ENCODE data around the gene TIAM1.
"Not testable (repeated sequence)": the region's sequence is repeated elsewhere in the genome, so short reads cannot be mapped to it uniquely, and the experiment has no call there.

The TIAM1 gene

GRCh38 chr21:31232344-31232743, 111.7 kb downstream of the TIAM1 start:
- Histone ChIP-seq H3K4me3 (ENCODE audit: low read depth, low read length) (no peak overlapping the region), H2AFZ (no peak overlapping the region), H3K9me3 (ENCODE audit: control insufficient read depth, low read length) (no peaks in the 10 kb centered on the region), H3K79me2 (no peaks in the 10 kb centered on the region), H3K36me3 (ENCODE audit: control insufficient read depth, insufficient read depth, low read length) (no peaks in the 10 kb centered on the region), H3K27ac (no peak overlapping the region), H3K4me2 (ENCODE audit: low read length) (no peak overlapping the region), H3K9ac (no peak overlapping the region), H3K27me3 (ENCODE audit: control insufficient read depth, insufficient read depth, low read length) (no peaks in the 10 kb centered on the region), H3K4me1 (no peaks in the 10 kb centered on the region)
- TF ChIP-seq, protein P1, sequence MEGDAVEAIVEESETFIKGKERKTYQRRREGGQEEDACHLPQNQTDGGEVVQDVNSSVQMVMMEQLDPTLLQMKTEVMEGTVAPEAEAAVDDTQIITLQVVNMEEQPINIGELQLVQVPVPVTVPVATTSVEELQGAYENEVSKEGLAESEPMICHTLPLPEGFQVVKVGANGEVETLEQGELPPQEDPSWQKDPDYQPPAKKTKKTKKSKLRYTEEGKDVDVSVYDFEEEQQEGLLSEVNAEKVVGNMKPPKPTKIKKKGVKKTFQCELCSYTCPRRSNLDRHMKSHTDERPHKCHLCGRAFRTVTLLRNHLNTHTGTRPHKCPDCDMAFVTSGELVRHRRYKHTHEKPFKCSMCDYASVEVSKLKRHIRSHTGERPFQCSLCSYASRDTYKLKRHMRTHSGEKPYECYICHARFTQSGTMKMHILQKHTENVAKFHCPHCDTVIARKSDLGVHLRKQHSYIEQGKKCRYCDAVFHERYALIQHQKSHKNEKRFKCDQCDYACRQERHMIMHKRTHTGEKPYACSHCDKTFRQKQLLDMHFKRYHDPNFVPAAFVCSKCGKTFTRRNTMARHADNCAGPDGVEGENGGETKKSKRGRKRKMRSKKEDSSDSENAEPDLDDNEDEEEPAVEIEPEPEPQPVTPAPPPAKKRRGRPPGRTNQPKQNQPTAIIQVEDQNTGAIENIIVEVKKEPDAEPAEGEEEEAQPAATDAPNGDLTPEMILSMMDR (IDR thresholded peaks at IDR 0.05): no peak

GRCh38 chr21:31230937-31231336, 113.1 kb downstream of the TIAM1 start:
- H2AFZ ChIP-seq: no peak overlapping the region
- no peak overlapping the region for H3K27ac ChIP-seq
- H3K27me3 ChIP-seq (ENCODE audit: control insufficient read depth, insufficient read depth, low read length): no peaks in the 10 kb centered on the region
- no peaks in the 10 kb centered on the region for H3K4me1 ChIP-seq
- no peaks in the 10 kb centered on the region for H3K36me3 ChIP-seq (ENCODE audit: control insufficient read depth, insufficient read depth, low read length)
- no peaks in the 10 kb centered on the region for H3K9me3 ChIP-seq (ENCODE audit: control insufficient read depth, low read length)
- no peak overlapping the region for H3K9ac ChIP-seq
- TF ChIP-seq, protein P1 (IDR thresholded peaks at IDR 0.05): no peak
- no peak overlapping the region for H3K4me3 ChIP-seq (ENCODE audit: low read depth, low read length)
- H3K4me2 ChIP-seq (ENCODE audit: low read length): no peak overlapping the region
- H3K79me2 ChIP-seq: no peaks in the 10 kb centered on the region

DNA sequence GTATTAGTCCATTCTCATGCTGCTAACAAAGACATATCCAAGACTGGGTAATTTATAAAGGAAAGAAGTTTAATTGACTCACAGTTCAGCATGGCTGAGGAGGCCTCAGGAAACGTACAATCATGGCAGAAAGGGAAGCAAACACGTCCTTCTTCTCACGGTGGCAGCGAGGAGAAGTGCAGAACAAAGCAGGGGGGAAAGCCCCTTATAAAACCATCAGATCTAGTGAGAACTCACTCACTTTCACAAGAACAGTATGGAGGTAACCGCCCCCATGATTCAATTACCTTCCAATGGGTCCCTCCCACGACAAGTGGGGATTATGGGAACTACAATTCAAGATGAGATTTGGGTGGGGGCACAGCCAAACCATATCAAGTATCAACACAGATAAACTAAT, 115.3 kb downstream of the TIAM1 start:
- not testable (repeated sequence) for H3K36me3 ChIP-seq (ENCODE audit: control insufficient read depth, insufficient read depth, low read length); H3K9ac ChIP-seq; H3K79me2 ChIP-seq; H3K27ac ChIP-seq; H3K27me3 ChIP-seq (ENCODE audit: control insufficient read depth, insufficient read depth, low read length); H3K4me3 ChIP-seq (ENCODE audit: low read depth, low read length); H3K4me1 ChIP-seq; H2AFZ ChIP-seq; H3K9me3 ChIP-seq (ENCODE audit: control insufficient read depth, low read length); H3K4me2 ChIP-seq (ENCODE audit: low read length)

DNA sequence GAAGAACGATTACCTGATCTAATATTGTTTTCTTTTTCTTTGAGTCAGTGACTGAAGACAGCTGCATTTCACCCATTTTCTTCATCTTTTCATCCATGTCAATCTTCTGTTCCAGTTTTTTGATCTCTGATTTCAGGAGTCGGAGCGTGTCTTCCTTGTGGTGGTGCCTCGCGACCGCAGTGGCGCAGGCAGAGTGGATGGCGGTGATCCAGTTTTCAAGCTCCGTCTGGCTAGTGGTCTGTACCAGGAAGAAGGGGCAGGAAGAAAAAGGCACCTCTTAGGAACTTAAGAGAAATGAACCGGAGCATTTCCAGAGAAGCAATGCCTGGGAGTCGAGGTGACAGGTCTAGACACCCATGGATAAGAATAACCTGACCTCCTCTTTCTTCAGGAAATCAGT, 118.3 kb downstream of the TIAM1 start:
- Histone ChIP-seq H3K36me3 (ENCODE audit: control insufficient read depth, insufficient read depth, low read length) (no peaks in the 10 kb centered on the region), H3K4me2 (ENCODE audit: low read length) (no peak overlapping the region), H3K27me3 (ENCODE audit: control insufficient read depth, insufficient read depth, low read length) (no peaks in the 10 kb centered on the region)

GRCh38 chr21:31222142-31222541, 121.9 kb downstream of the TIAM1 start:
- no peak overlapping the region for H3K4me2 ChIP-seq (ENCODE audit: low read length)
- no peak overlapping the region for H3K9ac ChIP-seq
- no peaks in the 10 kb centered on the region for H3K9me3 ChIP-seq (ENCODE audit: control insufficient read depth, low read length)
- H3K36me3 ChIP-seq (ENCODE audit: control insufficient read depth, insufficient read depth, low read length): no peaks in the 10 kb centered on the region
- H3K4me3 ChIP-seq (ENCODE audit: low read depth, low read length): no peak overlapping the region
- H3K27ac ChIP-seq: no peak overlapping the region
- TF ChIP-seq, protein P1 (IDR thresholded peaks at IDR 0.05): no peak
- no peak overlapping the region for H2AFZ ChIP-seq
- H3K79me2 ChIP-seq: no peaks in the 10 kb centered on the region
- H3K27me3 ChIP-seq (ENCODE audit: control insufficient read depth, insufficient read depth, low read length): no peaks in the 10 kb centered on the region
- no peaks in the 10 kb centered on the region for H3K4me1 ChIP-seq

More for the DNA sequence above, 118.3 kb downstream of the TIAM1 start:
- no peaks in the 10 kb centered on the region for H3K79me2 ChIP-seq
- TF ChIP-seq, protein P1 (IDR thresholded peaks at IDR 0.05): no peak
- H3K9me3 ChIP-seq (ENCODE audit: control insufficient read depth, low read length): no peaks in the 10 kb centered on the region
- no peak overlapping the region for H3K27ac ChIP-seq
- H3K9ac ChIP-seq: no peak overlapping the region
- no peak overlapping the region for H3K4me3 ChIP-seq (ENCODE audit: low read depth, low read length)
- H3K4me1 ChIP-seq: no peaks in the 10 kb centered on the region
- H2AFZ ChIP-seq: no peak overlapping the region
